ENCODE data around the gene ELAVL2. TPM values are rescaled to one million over a fixed set of nuclear protein-coding genes. Genes with fewer than 3 reads are reported as not detected.

The ELAVL2 gene
- total RNA-seq, 5 donors from 2014 or later (not counting 1 experiment from before 2014, with no cell fraction given), result 0.79 TPM; not detected in 4

GRCh38 chr9:23790351-23791260 lies 35.4 kb downstream of the ELAVL2 start:
- ATAC-seq (replicated peaks in 1 of 4) (no peak), DNase-seq (no peak)
- H3K27ac ChIP-seq (ENCODE audit: low read length), result no peak overlapping the region
- Mint-ChIP-seq H3K27me3 (no peaks in the 10 kb centered on the region), H3K9me3 (peaks cover 0 to 15% (median 10%) of the 10 kb centered on the region in 3 donors), H3K27ac (no peak overlapping the region), H3K36me3 (no peaks in the 10 kb centered on the region), H3K4me1 (no peaks in the 10 kb centered on the region), H3K4me3 (no peak overlapping the region)
- no peaks in the 10 kb centered on the region for H3K36me3 ChIP-seq (ENCODE audit: control insufficient read depth in 2 of 2, extremely low read depth in 1 of 2, insufficient read depth in 1 of 2, low read length in 1 of 2)
- ChIA-PET POLR2A (no interaction called here), CTCF (no interaction called here)
- WGBS (ENCODE audit: insufficient coverage), result 75% methylated on average over 4 of the region's 9 CpGs
- H3K4me3 ChIP-seq (ENCODE audit: control insufficient read depth in 1 of 2, extremely low read depth in 1 of 2, low read length in 1 of 2), result no peak overlapping the region
- peaks cover 2% of the 10 kb centered on the region for H3K9me3 ChIP-seq
- H3K27me3 ChIP-seq (replicated peaks in 1 of 2; ENCODE audit: control insufficient read depth in 2 of 2, extremely low read depth in 1 of 2, insufficient read depth in 2 of 2, low read length in 1 of 2), result no peaks in the 10 kb centered on the region
- H3K4me1 ChIP-seq (ENCODE audit: control insufficient read depth in 1 of 2, extremely low read depth in 1 of 2, insufficient read depth in 2 of 2, low read length in 2 of 2), result no peaks in the 10 kb centered on the region

- no peak overlapping the region for H3K4me3 Mint-ChIP-seq
- peaks cover 0 to 15% (median 12%) of the 10 kb centered on the region in 3 donors for H3K9me3 Mint-ChIP-seq
- H3K4me1 Mint-ChIP-seq, result no peaks in the 10 kb centered on the region
- no peaks in the 10 kb centered on the region for H3K36me3 ChIP-seq (ENCODE audit: control insufficient read depth in 2 of 2, extremely low read depth in 1 of 2, insufficient read depth in 1 of 2, low read length in 1 of 2)
- H3K9me3 ChIP-seq, result peaks cover 2% of the 10 kb centered on the region
- H3K4me1 ChIP-seq (ENCODE audit: control insufficient read depth in 1 of 2, extremely low read depth in 1 of 2, insufficient read depth in 2 of 2, low read length in 2 of 2), result no peaks in the 10 kb centered on the region
- H3K27ac Mint-ChIP-seq, result no peak overlapping the region
- DNase-seq (no peak), ATAC-seq (replicated peaks in 1 of 4) (no peak)
- ChIA-PET CTCF (no interaction called here), POLR2A (no interaction called here)
- H3K36me3 Mint-ChIP-seq, result no peaks in the 10 kb centered on the region
- H3K27me3 Mint-ChIP-seq, result no peaks in the 10 kb centered on the region
- no peak overlapping the region for H3K4me3 ChIP-seq (ENCODE audit: control insufficient read depth in 1 of 2, extremely low read depth in 1 of 2, low read length in 1 of 2)
- H3K27me3 ChIP-seq (replicated peaks in 1 of 2; ENCODE audit: control insufficient read depth in 2 of 2, extremely low read depth in 1 of 2, insufficient read depth in 2 of 2, low read length in 1 of 2), result no peaks in the 10 kb centered on the region
- H3K27ac ChIP-seq (ENCODE audit: low read length), result no peak overlapping the region
- WGBS (ENCODE audit: insufficient coverage), result no CpG with 5 or more reads among the region's 4 CpGs
Observed at GRCh38 chr9:23789529-23790254, 36.3 kb downstream of the ELAVL2 start.

- Histone ChIP-seq H3K36me3 (ENCODE audit: control insufficient read depth in 2 of 2, extremely low read depth in 1 of 2, insufficient read depth in 1 of 2, low read length in 1 of 2) (no peaks in the 10 kb centered on the region), H3K4me1 (ENCODE audit: control insufficient read depth in 1 of 2, extremely low read depth in 1 of 2, insufficient read depth in 2 of 2, low read length in 2 of 2) (no peaks in the 10 kb centered on the region), H3K27me3 (replicated peaks in 1 of 2; ENCODE audit: control insufficient read depth in 2 of 2, extremely low read depth in 1 of 2, insufficient read depth in 2 of 2, low read length in 1 of 2) (no peaks in the 10 kb centered on the region), H3K4me3 (ENCODE audit: control insufficient read depth in 1 of 2, extremely low read depth in 1 of 2, low read length in 1 of 2) (no peak overlapping the region), H3K9me3 (no peaks in the 10 kb centered on the region), H3K27ac (ENCODE audit: low read length) (no peak overlapping the region)
- peaks cover 7 to 19% (median 10%) of the 10 kb centered on the region in 3 donors for H3K9me3 Mint-ChIP-seq
- H3K36me3 Mint-ChIP-seq, result no peaks in the 10 kb centered on the region
- DNase-seq (no peak), ATAC-seq (replicated peaks in 1 of 4) (no peak)
- CTCF ChIA-PET, result no interaction called here
- WGBS (ENCODE audit: insufficient coverage), result 80% methylated on average over 1 of the region's 1 CpG
- H3K27me3 Mint-ChIP-seq, result no peaks in the 10 kb centered on the region
- H3K4me1 Mint-ChIP-seq, result no peaks in the 10 kb centered on the region
- no peak overlapping the region for H3K27ac Mint-ChIP-seq
- POLR2A ChIA-PET, result no interaction called here
- no peak overlapping the region for H3K4me3 Mint-ChIP-seq
Observed at GRCh38 chr9:23784962-23785361, 41.1 kb downstream of the ELAVL2 start.

GRCh38 chr9:23783509-23783908 lies 42.5 kb downstream of the ELAVL2 start:
- no peaks in the 10 kb centered on the region for H3K4me1 Mint-ChIP-seq
- WGBS (ENCODE audit: insufficient coverage), result no CpG with 5 or more reads among the region's 1 CpG
- ChIA-PET POLR2A (no interaction called here), CTCF (no interaction called here)
- DNase-seq, result no peak
- H3K27me3 Mint-ChIP-seq, result no peaks in the 10 kb centered on the region
- no peak for ATAC-seq (replicated peaks in 1 of 4)
- no peak overlapping the region for H3K4me3 ChIP-seq (ENCODE audit: control insufficient read depth in 1 of 2, extremely low read depth in 1 of 2, low read length in 1 of 2)
- H3K27ac Mint-ChIP-seq, result no peak overlapping the region
- H3K27me3 ChIP-seq (replicated peaks in 1 of 2; ENCODE audit: control insufficient read depth in 2 of 2, extremely low read depth in 1 of 2, insufficient read depth in 2 of 2, low read length in 1 of 2), result no peaks in the 10 kb centered on the region
- H3K4me1 ChIP-seq (ENCODE audit: control insufficient read depth in 1 of 2, extremely low read depth in 1 of 2, insufficient read depth in 2 of 2, low read length in 2 of 2), result no peaks in the 10 kb centered on the region
- H3K9me3 ChIP-seq, result no peaks in the 10 kb centered on the region
- no peaks in the 10 kb centered on the region for H3K36me3 Mint-ChIP-seq
- H3K9me3 Mint-ChIP-seq, result peaks cover 7 to 17% (median 8%) of the 10 kb centered on the region in 3 donors
- H3K36me3 ChIP-seq (ENCODE audit: control insufficient read depth in 2 of 2, extremely low read depth in 1 of 2, insufficient read depth in 1 of 2, low read length in 1 of 2), result no peaks in the 10 kb centered on the region
- no peak overlapping the region for H3K27ac ChIP-seq (ENCODE audit: low read length)
- H3K4me3 Mint-ChIP-seq, result no peak overlapping the region

GRCh38 chr9:23779220-23779619 lies 46.8 kb downstream of the ELAVL2 start:
- Histone ChIP-seq H3K4me1 (ENCODE audit: control insufficient read depth in 1 of 2, extremely low read depth in 1 of 2, insufficient read depth in 2 of 2, low read length in 2 of 2) (no peaks in the 10 kb centered on the region), H3K36me3 (ENCODE audit: control insufficient read depth in 2 of 2, extremely low read depth in 1 of 2, insufficient read depth in 1 of 2, low read length in 1 of 2) (no peaks in the 10 kb centered on the region), H3K27ac (ENCODE audit: low read length) (no peak overlapping the region), H3K9me3 (no peaks in the 10 kb centered on the region), H3K27me3 (replicated peaks in 1 of 2; ENCODE audit: control insufficient read depth in 2 of 2, extremely low read depth in 1 of 2, insufficient read depth in 2 of 2, low read length in 1 of 2) (no peaks in the 10 kb centered on the region), H3K4me3 (ENCODE audit: control insufficient read depth in 1 of 2, extremely low read depth in 1 of 2, low read length in 1 of 2) (no peak overlapping the region)
- DNase-seq, result no peak
- Mint-ChIP-seq H3K27ac (no peak overlapping the region), H3K36me3 (no peaks in the 10 kb centered on the region), H3K4me1 (no peaks in the 10 kb centered on the region), H3K27me3 (no peaks in the 10 kb centered on the region), H3K4me3 (no peak overlapping the region), H3K9me3 (peaks cover 0 to 21% (median 17%) of the 10 kb centered on the region in 3 donors)
- 0% methylated on average over 1 of the region's 2 CpGs for WGBS (ENCODE audit: insufficient coverage)
- ChIA-PET POLR2A (no interaction called here), CTCF (no interaction called here)
- ATAC-seq (replicated peaks in 1 of 4), result no peak

- Mint-ChIP-seq H3K4me1 (no peaks in the 10 kb centered on the region), H3K27ac (no peak overlapping the region), H3K9me3 (peaks cover 0 to 18% (median 9%) of the 10 kb centered on the region in 3 donors), H3K27me3 (no peaks in the 10 kb centered on the region), H3K36me3 (no peaks in the 10 kb centered on the region), H3K4me3 (no peak overlapping the region)
- Histone ChIP-seq H3K27ac (ENCODE audit: low read length) (no peak overlapping the region), H3K9me3 (no peaks in the 10 kb centered on the region), H3K4me1 (ENCODE audit: control insufficient read depth in 1 of 2, extremely low read depth in 1 of 2, insufficient read depth in 2 of 2, low read length in 2 of 2) (no peaks in the 10 kb centered on the region), H3K4me3 (ENCODE audit: control insufficient read depth in 1 of 2, extremely low read depth in 1 of 2, low read length in 1 of 2) (no peak overlapping the region), H3K36me3 (ENCODE audit: control insufficient read depth in 2 of 2, extremely low read depth in 1 of 2, insufficient read depth in 1 of 2, low read length in 1 of 2) (no peaks in the 10 kb centered on the region), H3K27me3 (replicated peaks in 1 of 2; ENCODE audit: control insufficient read depth in 2 of 2, extremely low read depth in 1 of 2, insufficient read depth in 2 of 2, low read length in 1 of 2) (no peaks in the 10 kb centered on the region)
- POLR2A ChIA-PET, result no interaction called here
- ATAC-seq (replicated peaks in 1 of 4) (no peak), DNase-seq (no peak)
- CTCF ChIA-PET, result no interaction called here
- WGBS (ENCODE audit: insufficient coverage), result 80% methylated on average over 1 of the region's 5 CpGs
Observed at GRCh38 chr9:23777328-23777727, 48.7 kb downstream of the ELAVL2 start.

Measured in T-cell (primary cell).